Measurements from ENCODE around the gene POU2F1.

DNA sequence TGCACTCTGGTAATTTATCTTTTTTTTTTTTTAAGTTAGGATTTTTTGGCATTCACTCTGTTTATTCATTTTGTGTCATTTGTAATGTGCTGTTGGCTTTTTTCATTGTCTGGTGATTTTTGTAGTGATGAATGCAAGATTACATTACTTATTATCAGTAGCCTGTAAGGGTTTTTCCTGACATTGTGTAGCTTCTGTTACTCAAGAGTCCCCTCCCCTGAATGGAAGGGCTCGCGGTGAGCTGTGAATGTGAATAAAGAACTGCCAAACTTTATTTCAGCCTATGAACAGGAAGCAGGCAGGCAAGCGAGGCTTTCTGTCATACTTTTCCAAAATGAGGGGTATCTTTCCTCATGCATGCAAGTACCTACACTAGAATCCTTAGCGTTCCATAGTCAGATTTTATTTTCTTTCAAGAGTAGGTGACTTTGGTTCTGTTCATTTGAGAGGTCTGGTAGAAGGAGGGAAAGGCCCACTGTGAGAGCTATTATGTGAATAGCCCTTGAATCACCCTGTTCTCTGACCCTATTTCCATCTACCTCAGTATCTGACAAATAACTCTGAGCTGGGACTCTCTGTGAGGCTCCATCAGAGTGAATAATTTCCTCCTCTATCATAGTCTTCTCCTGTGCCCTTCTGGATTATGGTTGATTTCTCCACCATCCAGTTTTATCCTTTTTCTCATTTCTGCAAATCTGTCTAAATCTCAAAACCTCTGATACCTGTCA, 183.6 kb downstream of the POU2F1 start:
- no peak for TF ChIP-seq YY1 (IDR thresholded peaks at IDR 0.05; ENCODE audit: insufficient read depth, insufficient read length)
- no peak for TF ChIP-seq ZNF274 (IDR thresholded peaks at IDR 0.05; ENCODE audit: low read depth, low read length)
